Measurements from ENCODE around the gene MAT2A. TPM values are rescaled to one million over a fixed set of nuclear protein-coding genes. Genes with fewer than 3 reads are reported as not detected.
A peak's percentile ranks its signal among the peaks of the same experiment; 100 is the strongest.

Gene MAT2A
- total RNA-seq, result 100 to 1,000 TPM in 1 of 4 donors, 10 to 100 TPM in 3; 33.2 to 131 (median 56.0) TPM

DNA sequence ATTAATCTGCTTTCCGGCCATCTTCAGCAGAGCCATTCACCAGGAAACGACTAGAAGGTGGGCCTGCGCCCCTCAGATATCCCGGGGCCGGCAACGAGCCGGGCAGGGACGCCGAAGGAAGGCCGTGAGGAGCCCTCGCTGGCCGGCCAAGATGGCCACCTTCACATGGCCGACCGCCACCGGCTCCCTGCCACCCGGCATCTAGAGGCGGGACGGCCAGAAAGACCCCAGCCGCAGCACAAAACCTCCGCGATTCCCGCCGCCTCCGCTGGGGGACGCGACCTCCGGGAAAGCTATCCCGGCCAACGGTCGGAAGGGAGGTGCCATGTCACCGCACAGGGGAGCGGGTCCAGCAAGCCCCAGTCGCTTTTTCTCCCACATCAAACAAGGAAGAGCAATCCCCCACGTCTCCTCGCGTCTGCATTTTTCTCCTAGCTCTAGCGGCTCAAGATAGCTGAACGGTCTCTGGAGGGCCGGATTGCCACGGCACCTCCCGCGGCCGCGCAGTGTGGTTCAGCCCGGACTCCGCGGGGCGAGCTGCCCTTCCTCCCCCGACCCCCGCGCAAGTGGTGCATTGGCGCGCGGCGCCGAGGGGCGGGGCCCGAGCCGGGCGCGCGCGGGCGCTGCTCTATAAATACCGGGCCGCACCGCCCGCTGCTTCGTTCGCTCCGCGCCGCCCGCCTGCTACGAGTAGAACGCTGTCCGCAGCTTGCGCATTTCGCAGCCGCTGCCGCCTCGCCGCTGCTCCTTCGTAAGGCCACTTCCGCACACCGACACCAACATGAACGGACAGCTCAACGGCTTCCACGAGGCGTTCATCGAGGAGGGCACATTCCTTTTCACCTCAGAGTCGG, at the start of gene MAT2A:
Gene MAT2A, plus strand, starts transcription at position 662 of the 854 bp plus-strand sequence. Its CDS starts 120 bp downstream, at position 782.
- Histone ChIP-seq H3K27me3 (no peaks in the 10 kb centered on the region), H3K27ac (peak within 1 kb of the TSS; percentile 97 to 99 (median 98)), H3K4me1 (peaks cover 41 to 44% of the 10 kb centered on the region in 2 donors), H3K36me3 (peaks cover 0 to 37% of the 10 kb centered on the region in 2 donors), H3K4me3 (peak within 1 kb of the TSS; percentile 74 to 90 (median 84)), H3K9me3 (no peaks in the 10 kb centered on the region)
- intact Hi-C loops (cut with DNase I; ENCODE audit: low total_unique reads), result loop anchor here (1.0 to 5.0 kb wide), 3 partner anchors 101 to 186 kb away; partner anchors contain the start of genes ELMOD3 and RETSAT
- in situ Hi-C loops (cut with MboI; ENCODE audit: low sequenced_read_pairs in 4 of 4), result no loop called here
- ATAC-seq (peak; percentile 74 to 76), DNase-seq (peak; percentile 89 to 94)
- TF ChIP-seq POLR2A (IDR thresholded peaks at IDR 0.05), result peak; percentile 100
- TF ChIP-seq, protein P1, sequence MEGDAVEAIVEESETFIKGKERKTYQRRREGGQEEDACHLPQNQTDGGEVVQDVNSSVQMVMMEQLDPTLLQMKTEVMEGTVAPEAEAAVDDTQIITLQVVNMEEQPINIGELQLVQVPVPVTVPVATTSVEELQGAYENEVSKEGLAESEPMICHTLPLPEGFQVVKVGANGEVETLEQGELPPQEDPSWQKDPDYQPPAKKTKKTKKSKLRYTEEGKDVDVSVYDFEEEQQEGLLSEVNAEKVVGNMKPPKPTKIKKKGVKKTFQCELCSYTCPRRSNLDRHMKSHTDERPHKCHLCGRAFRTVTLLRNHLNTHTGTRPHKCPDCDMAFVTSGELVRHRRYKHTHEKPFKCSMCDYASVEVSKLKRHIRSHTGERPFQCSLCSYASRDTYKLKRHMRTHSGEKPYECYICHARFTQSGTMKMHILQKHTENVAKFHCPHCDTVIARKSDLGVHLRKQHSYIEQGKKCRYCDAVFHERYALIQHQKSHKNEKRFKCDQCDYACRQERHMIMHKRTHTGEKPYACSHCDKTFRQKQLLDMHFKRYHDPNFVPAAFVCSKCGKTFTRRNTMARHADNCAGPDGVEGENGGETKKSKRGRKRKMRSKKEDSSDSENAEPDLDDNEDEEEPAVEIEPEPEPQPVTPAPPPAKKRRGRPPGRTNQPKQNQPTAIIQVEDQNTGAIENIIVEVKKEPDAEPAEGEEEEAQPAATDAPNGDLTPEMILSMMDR (IDR thresholded peaks at IDR 0.05 in 4 of 5, conservative IDR thresholded peaks at IDR 0.05 in 1 of 5), result peak; percentile 51 to 84 (median 77)

DNA sequence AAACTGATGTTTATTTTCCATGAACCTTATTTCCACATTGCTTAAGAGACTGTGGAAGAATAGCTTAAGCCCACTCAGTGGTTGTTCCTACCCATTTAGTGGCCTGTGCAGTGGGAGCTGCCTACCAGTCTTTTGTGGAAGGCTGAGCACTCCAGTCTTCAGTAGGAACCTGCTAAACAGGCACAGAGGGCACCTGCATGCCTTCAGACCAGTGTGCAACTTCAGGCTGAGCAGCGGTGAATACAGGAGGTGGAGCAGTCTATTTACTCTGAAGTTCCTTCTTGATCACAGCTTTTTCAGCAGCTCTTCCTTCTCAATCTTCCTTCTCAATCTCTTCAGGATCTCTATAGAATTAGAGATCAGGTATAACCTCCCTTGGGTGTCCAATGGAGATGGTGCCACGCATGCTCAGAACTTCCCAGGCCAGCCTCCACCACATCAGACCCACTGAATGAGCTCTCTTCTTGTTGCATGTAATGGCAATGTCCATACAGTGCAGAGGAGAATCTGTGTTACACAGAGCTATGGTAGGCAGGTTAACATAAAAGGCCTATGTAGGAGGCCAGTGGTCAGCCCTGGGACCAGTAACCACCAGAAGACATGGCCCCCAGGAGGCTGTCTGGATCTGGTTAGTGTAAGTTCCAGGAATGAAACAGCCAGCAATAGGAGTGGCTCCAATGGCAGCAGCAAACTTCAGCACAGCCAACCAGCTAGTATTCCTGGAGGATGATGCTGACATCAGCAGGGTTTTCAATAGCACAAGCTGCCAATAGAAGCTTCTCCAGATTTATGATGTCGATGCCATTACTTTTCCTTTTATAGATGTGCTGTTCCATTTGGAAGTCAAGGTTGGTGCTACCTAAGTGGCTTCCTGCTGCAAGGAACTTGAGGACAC, 47.9 kb upstream of the MAT2A start:
- no peak overlapping the region for H3K27ac ChIP-seq
- no peak for DNase-seq
- H3K9me3 ChIP-seq, result no peaks in the 10 kb centered on the region
- intact Hi-C loops (cut with DNase I; ENCODE audit: low total_unique reads), result no loop called here
- in situ Hi-C loops (cut with MboI; ENCODE audit: low sequenced_read_pairs in 4 of 4), result no loop called here
- H3K4me3 ChIP-seq, result no peak overlapping the region
- ATAC-seq, result no peak
- no peaks in the 10 kb centered on the region for H3K36me3 ChIP-seq
- H3K27me3 ChIP-seq, result no peaks in the 10 kb centered on the region
- H3K4me1 ChIP-seq, result no peaks in the 10 kb centered on the region
- TF ChIP-seq, protein P1 (IDR thresholded peaks at IDR 0.05 in 4 of 5, conservative IDR thresholded peaks at IDR 0.05 in 1 of 5), result no peak

DNA sequence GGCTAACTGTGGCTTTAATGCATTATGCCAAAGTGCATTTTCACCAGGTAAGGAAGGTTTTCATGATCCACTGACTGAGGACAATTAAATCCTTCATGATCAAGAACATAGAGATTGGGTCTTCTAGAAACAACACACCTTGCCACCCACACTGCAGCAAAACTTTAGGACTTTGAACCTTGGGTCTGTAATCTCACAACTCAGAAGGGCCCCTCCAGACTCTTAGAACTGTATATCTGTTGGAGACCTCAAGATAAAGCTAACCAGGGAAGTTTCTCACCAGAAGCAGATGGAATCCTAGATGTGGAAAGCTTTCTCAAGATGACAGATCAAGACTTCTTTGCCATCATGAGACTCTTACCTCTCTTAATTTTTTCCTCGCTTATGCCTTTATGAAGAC, 42.5 kb upstream of the MAT2A start:
- in situ Hi-C loops (cut with MboI; ENCODE audit: low sequenced_read_pairs in 4 of 4), result no loop called here
- DNase-seq (no peak), ATAC-seq (no peak)
- Histone ChIP-seq H3K36me3 (no peaks in the 10 kb centered on the region), H3K27ac (no peak overlapping the region), H3K9me3 (no peaks in the 10 kb centered on the region), H3K27me3 (no peaks in the 10 kb centered on the region), H3K4me3 (no peak overlapping the region), H3K4me1 (peaks cover 0 to 5% of the 10 kb centered on the region in 2 donors)
- intact Hi-C loops (cut with DNase I; ENCODE audit: low total_unique reads), result no loop called here
- TF ChIP-seq, protein P1 (IDR thresholded peaks at IDR 0.05 in 4 of 5, conservative IDR thresholded peaks at IDR 0.05 in 1 of 5), result no peak
- TF ChIP-seq POLR2A (IDR thresholded peaks at IDR 0.05), result no peak

DNA sequence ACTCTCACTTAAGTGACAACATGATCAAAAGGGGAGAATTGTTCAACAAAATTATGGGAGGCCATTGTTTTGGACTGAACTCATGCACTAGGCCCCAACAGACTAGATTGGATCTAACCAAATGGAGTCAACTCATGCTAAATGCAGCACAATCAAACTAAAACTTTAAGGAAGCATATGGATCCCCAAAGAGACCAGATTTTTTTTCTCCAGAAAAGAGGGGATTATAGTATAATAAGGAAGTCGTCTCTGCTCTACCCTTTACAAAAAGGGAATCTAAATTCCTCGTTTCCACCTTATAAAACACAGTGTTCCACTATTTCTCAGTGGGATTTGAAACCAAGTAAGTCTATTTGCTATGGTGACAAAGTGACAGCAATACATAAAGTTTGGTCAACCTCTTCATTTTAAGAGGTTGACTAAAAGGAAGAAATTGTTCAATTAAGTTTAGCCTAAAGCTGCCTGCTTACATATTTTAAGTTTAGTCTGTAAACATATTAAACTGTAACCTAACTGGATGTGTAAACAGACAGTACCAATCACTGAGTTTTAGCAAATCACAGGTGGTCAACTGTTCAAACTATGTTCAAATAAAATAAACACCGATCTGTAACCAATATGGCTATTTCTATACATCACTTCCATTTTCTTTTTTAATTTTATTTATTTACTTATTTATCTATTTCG, 40.9 kb upstream of the MAT2A start:
- DNase-seq (no peak), ATAC-seq (no peak)
- intact Hi-C loops (cut with DNase I; ENCODE audit: low total_unique reads), result no loop called here
- H3K4me1 ChIP-seq, result peaks cover 0 to 7% of the 10 kb centered on the region in 2 donors
- no peaks in the 10 kb centered on the region for H3K36me3 ChIP-seq
- H3K9me3 ChIP-seq, result no peaks in the 10 kb centered on the region
- no peak overlapping the region for H3K27ac ChIP-seq
- no peak overlapping the region for H3K4me3 ChIP-seq
- TF ChIP-seq POLR2A (IDR thresholded peaks at IDR 0.05), result no peak
- TF ChIP-seq, protein P1 (IDR thresholded peaks at IDR 0.05 in 4 of 5, conservative IDR thresholded peaks at IDR 0.05 in 1 of 5), result no peak
- in situ Hi-C loops (cut with MboI; ENCODE audit: low sequenced_read_pairs in 4 of 4), result no loop called here
- H3K27me3 ChIP-seq, result no peaks in the 10 kb centered on the region
